Cardiac fibroblast (primary cell): ENCODE data around the gene IMPDH1.

ENCODE experiments used
- DNase-seq, 2 donors: peaks; one replicate each; pipeline versions ENCODE4 v3.0.0 to v3.0.0-alpha.2; 2010; ENCODE audit warnings: low read depth in 2 of 2
- H3K4me3 ChIP-seq, 2 donors: replicated peaks in 1 of 2; 1 replicate in 1 of 2; 2 replicates in 1 of 2; pipeline ENCODE4 v1.5.1; 2011; ENCODE audit warnings: low read depth in 2 of 2, low read length in 2 of 2, mild to moderate bottlenecking in 2 of 2, moderate library complexity in 1 of 2
- CTCF ChIP-seq: IDR thresholded peaks from one replicate; pipeline ENCODE4 v1.5.1; 2011; ENCODE audit warnings: low read depth, mild to moderate bottlenecking, low read length, inconsistent platforms

IMPDH1 gene

GRCh38 chr7:128454808-128455542 lies 45.2 kb upstream of the IMPDH1 start:
- H3K4me3 ChIP-seq: peak overlapping the region; percentile 19 to 89
- TF ChIP-seq CTCF: peak; percentile 11
- DNase-seq: peak in 1 of 2 donors; percentile 73

- TF ChIP-seq CTCF: no peak
- no peak overlapping the region for H3K4me3 ChIP-seq
- DNase-seq: peak; percentile 63 to 99
These were observed 44.3 kb upstream of the IMPDH1 start for GRCh38 chr7:128453836-128454804.

GRCh38 chr7:128452552-128452951 lies 42.8 kb upstream of the IMPDH1 start:
- no peak for TF ChIP-seq CTCF
- no peak for DNase-seq
- H3K4me3 ChIP-seq: no peak overlapping the region

GRCh38 chr7:128450913-128451312 lies 41.1 kb upstream of the IMPDH1 start:
- no peak for TF ChIP-seq CTCF
- no peak overlapping the region for H3K4me3 ChIP-seq

GRCh38 chr7:128450409-128450808 lies 40.6 kb upstream of the IMPDH1 start:
- no peak overlapping the region for H3K4me3 ChIP-seq
- peak in 1 of 2 donors; percentile 52 for DNase-seq
- no peak for TF ChIP-seq CTCF

More at GRCh38 chr7:128450913-128451312, 41.1 kb upstream of the IMPDH1 start:
- no peak for DNase-seq

- DNase-seq: no peak
These were observed 39.0 kb upstream of the IMPDH1 start for GRCh38 chr7:128448751-128449302.

More at GRCh38 chr7:128448751-128449302, 39.0 kb upstream of the IMPDH1 start:
- no peak for TF ChIP-seq CTCF
- no peak overlapping the region for H3K4me3 ChIP-seq
